HG02981 (cell line): ENCODE data around the gene DXO.
A peak's percentile ranks its signal among the peaks of the same experiment; 100 is the strongest.
"Not testable (repeated sequence)": the region's sequence is repeated elsewhere in the genome, so short reads cannot be mapped to it uniquely, and the experiment has no call there.

Experiments
- ATAC-seq: cut with Tn5 transposase; IDR thresholded peaks from one replicate; pipeline ENCODE4 v1.9.1; 2021; ENCODE audit warnings: mild to moderate bottlenecking, moderate library complexity; ENCODE audit not compliant: unreplicated experiment

The DXO gene

GRCh38 chr6:31971993-31972708 is at the start of gene DXO:
DXO (minus strand) TSS chr6:31972138; CDS start chr6:31971675, 463 bp downstream.
- peak; percentile 94 for ATAC-seq

DNA sequence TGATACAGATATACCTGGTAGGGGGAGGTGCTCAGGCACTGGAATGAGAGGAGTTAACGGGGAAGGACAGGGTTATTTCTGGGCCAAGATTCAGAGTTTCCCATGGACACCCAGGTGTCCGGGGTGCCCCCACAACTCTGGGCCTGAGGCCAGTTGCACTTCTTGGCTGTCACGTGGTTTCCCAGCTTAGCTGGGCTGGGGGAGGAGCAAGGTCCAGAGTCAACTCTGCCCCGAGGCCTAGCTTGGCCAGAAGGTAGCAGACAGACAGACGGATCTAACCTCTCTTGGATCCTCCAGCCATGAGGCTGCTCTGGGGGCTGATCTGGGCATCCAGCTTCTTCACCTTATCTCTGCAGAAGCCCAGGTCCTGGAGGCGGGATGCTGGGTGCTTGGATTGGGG is 42.6 kb upstream of the DXO start, which contains the start of gene C4B:
TSS of gene C4B (plus strand) at position 249 of the 400 bp plus-strand sequence. CDS start at position 300, 51 bp downstream.
- ATAC-seq: not testable (repeated sequence)

- ATAC-seq: not testable (repeated sequence)
These were observed 41.8 kb upstream of the DXO start for GRCh38 chr6:32013738-32014137.

DNA sequence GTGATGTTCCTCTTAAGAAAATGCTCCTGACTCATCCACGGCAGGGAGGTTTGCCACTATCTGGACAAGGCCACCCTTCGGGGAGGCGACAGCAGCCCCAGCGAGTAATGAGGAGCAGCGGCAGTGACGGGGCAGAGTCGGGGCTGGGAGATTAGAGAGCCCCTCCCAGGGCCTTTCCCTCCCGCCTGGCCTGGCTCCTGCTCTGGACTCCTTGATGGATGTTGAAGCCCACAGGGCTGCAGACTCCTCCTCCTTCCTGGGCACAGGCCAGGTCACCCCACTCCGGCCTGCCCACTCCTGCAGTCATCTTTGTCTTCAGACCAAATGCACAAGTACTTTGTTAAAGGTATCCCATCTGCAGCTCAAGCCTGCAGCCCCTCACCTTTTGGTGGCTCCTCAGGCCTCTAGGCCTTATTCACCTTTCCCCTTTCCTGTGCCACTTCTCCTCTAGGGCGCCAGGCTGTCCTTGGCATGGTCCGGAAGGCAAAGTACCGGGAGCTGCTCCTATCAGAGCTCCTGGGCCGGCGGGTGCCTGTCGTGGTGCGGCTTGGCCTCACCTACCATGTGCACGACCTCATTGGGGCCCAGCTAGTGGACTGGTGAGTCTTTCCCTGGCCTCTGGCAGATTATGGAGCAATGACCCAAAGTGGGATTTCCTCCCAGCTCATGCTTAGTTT is 41.1 kb upstream of the DXO start:
- ATAC-seq: not testable (repeated sequence)

GRCh38 chr6:32010856-32011530 is 39.1 kb upstream of the DXO start:
- ATAC-seq: not testable (repeated sequence)

DNA sequence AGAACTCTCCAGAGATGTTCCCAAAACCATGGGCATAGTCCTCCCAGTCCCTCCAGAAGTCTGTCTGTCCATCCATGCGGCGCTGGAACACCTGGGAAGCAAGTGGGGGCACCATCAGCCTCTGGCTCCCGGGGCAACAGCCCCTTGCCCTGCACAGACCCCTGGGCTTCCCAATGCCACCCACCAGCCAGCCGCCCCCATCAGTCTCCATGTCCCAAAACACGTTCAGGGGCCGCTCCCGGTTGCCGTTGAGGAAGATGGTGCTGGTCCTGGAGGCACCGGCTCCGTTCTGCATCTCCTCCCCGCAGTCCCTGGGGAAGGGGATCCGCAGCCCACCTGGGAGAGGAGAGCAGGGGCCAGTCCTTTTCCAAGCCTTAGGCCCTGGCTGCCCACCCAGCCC is 37.6 kb upstream of the DXO start:
- ATAC-seq: not testable (repeated sequence)

DNA sequence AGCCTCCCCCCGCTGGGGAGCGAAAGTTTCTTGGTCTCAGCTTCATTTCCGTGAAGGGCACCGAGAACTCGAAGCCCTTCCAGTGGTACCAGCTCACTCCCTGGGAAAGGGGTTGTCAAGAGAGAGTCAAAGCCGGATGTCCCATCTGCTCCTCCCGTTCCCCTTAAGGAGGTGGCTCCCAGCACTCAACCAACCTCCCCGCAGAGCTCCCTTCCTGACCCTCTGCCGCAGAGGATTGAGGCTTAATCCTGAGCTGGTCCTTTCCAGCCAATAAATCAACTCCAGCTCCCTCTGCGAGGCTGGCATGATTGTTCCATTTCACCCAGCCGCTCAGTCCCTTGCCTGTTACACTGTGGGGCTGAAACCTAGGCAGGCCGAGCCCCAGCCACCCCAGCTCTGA is 36.7 kb upstream of the DXO start:
- ATAC-seq: not testable (repeated sequence)

DNA sequence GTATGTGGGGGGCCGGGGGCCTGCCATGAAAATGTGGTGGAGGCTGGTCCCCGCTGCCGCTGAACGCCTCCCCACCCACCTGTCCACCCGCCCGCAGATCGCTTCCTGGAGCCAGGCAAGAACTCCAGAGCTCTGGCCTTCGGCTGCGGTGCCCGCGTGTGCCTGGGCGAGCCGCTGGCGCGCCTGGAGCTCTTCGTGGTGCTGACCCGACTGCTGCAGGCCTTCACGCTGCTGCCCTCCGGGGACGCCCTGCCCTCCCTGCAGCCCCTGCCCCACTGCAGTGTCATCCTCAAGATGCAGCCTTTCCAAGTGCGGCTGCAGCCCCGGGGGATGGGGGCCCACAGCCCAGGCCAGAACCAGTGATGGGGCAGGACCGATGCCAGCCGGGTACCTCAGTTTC is 36.1 kb upstream of the DXO start:
- not testable (repeated sequence) for ATAC-seq

GRCh38 chr6:32007086-32007485 is 35.1 kb upstream of the DXO start:
- ATAC-seq: not testable (repeated sequence)

- ATAC-seq: not testable (repeated sequence)
These were observed 34.1 kb upstream of the DXO start for GRCh38 chr6:32005991-32006529.

GRCh38 chr6:32005538-32005880 is 33.6 kb upstream of the DXO start:
- not testable (repeated sequence) for ATAC-seq

DNA sequence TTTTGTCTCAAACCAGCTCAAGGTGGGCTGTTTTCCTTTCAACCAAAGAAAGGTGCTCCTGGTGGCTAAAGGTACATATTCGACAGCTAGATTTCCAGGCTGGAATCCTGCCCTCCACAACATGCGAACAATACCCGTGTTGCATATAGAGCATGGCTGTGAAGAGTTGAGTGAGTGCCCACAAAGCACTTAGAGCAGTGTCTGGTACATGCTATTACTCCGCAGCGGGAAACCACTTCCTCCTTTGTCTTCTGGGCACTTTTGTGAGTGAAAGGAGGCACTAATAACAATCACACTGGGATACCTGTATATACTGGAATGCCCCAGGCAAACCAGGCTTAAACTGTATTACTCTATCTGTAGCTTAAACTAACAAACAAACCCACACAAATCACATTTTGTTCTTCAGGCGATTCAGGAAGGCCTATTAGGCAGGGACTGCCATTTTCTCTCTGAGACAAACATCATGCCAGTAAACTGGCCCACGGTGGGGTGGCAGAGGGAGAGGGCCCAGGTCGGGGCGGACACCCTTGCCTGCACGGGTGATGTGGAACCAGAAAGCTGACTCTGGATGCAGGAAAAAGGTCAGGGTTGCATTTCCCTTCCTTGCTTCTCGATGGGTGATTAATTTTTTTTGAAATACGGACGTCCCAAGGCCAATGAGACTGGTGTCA is 33.1 kb upstream of the DXO start:
- ATAC-seq: not testable (repeated sequence)

- not testable (repeated sequence) for ATAC-seq
These were observed 32.5 kb upstream of the DXO start for GRCh38 chr6:32004393-32004792.

DNA sequence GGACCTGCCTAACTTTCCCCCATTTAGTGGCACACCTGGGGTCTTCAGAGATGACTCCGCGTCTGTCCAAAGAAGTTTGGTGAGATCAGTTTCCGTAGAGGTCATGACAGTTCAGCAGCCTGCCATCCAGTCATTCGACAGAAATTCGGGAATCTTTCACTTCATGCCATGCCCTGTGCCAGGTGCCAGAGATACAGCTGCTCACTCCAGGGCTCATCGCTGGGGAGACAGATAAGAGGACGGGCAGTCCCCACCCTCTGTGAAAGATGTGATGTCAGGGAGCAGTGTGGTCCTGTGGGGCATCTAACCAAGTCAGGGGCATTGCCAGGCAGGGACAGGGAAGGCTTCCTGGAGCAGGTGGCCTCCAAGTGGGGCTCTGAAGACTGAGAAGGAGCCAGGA is 31.4 kb upstream of the DXO start:
- not testable (repeated sequence) for ATAC-seq

DNA sequence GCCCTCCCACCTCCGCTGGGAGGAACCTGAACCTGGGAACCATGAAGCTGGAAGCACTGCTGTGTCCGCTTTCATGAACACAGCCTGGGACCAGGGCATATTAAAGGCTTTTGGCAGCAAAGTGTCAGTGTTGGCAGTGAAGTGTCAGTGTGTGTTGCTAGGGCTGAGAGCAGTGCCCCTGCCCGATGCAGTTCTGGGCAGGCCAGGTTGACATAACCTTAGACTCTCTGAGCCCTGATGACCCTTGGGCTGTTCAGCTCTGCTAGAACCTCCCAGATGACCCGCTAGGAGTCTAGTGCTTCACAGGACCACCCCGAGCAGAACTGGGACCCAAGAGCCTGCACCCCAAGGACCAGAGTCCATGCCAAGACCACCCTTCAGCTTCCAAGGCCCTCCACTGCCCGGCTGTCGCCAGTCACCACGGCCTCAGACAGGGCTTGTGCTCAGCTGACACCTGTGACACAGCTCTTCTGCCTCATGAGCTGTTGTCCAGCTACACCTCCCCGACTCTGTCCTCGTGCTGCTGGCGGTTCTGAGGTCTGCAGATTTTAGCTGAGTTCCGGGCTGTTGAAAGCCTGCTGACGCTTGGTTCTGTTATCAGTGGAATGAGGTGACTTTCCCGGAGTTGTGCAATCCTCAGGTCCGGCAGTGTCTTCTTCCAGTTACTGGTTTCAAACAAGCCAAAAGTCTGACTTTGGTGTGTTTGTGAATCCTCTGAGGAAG is 30.8 kb upstream of the DXO start:
- ATAC-seq: not testable (repeated sequence)

- ATAC-seq: not testable (repeated sequence)
These were observed 24.4 kb upstream of the DXO start for GRCh38 chr6:31996385-31996784.

GRCh38 chr6:31994421-31994820 is 22.5 kb upstream of the DXO start:
- not testable (repeated sequence) for ATAC-seq

GRCh38 chr6:31989363-31989762 is 17.4 kb upstream of the DXO start:
- ATAC-seq: not testable (repeated sequence)

DNA sequence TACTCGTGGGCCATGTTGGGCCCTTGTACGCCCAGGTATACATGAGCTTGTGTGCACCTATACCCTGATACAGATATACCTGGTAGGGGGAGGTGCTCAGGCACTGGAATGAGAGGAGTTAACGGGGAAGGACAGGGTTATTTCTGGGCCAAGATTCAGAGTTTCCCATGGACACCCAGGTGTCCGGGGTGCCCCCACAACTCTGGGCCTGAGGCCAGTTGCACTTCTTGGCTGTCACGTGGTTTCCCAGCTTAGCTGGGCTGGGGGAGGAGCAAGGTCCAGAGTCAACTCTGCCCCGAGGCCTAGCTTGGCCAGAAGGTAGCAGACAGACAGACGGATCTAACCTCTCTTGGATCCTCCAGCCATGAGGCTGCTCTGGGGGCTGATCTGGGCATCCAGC is 9.8 kb upstream of the DXO start, which contains the start of gene C4A:
TSS of gene C4A (plus strand) at position 314 of the 400 bp plus-strand sequence. CDS start at position 365, 51 bp downstream.
- ATAC-seq: not testable (repeated sequence)

GRCh38 chr6:31980998-31981397 is 9.1 kb upstream of the DXO start:
- not testable (repeated sequence) for ATAC-seq
